NCI-H2029 treated with DMSO at 0.1 percent for 48 hours (cell line): ENCODE results near the gene COQ8B.

ENCODE experiments used
- DNase-seq: peaks from one replicate; lab custom pipeline; 2025; lab: John Stamatoyannopoulos, UW

COQ8B gene

GRCh38 chr19:40691421-40692211 lies 25.1 kb downstream of the COQ8B start:
- DNase-seq = no peak

GRCh38 chr19:40690693-40691420 lies 25.8 kb downstream of the COQ8B start:
- peak; percentile 63 for DNase-seq

GRCh38 chr19:40690050-40690692 lies 26.5 kb downstream of the COQ8B start, which contains the start of gene NUMBL:
Gene NUMBL, minus strand, starts transcription at chr19:40690651. Its CDS starts 168 bp downstream, at chr19:40690483.
- DNase-seq = no peak

- no peak for DNase-seq
Measured at GRCh38 chr19:40689339-40690049, 27.2 kb downstream of the COQ8B start.

GRCh38 chr19:40688987-40689338 lies 27.7 kb downstream of the COQ8B start:
- no peak for DNase-seq

- DNase-seq = no peak
Measured at GRCh38 chr19:40688309-40688708, 28.4 kb downstream of the COQ8B start.

GRCh38 chr19:40687525-40688016 lies 29.1 kb downstream of the COQ8B start:
- no peak for DNase-seq

- no peak for DNase-seq
Measured at GRCh38 chr19:40686882-40687524, 29.7 kb downstream of the COQ8B start.

GRCh38 chr19:40685563-40685962 lies 31.1 kb downstream of the COQ8B start:
- DNase-seq = no peak

GRCh38 chr19:40685016-40685526 lies 31.6 kb downstream of the COQ8B start:
- no peak for DNase-seq

GRCh38 chr19:40684280-40684679 lies 32.4 kb downstream of the COQ8B start:
- no peak for DNase-seq

GRCh38 chr19:40683437-40683836 lies 33.2 kb downstream of the COQ8B start:
- no peak for DNase-seq

GRCh38 chr19:40682431-40682964 lies 34.2 kb downstream of the COQ8B start:
- no peak for DNase-seq

GRCh38 chr19:40681039-40681438 lies 35.6 kb downstream of the COQ8B start:
- no peak for DNase-seq

- no peak for DNase-seq
Measured at GRCh38 chr19:40677156-40677555, 39.5 kb downstream of the COQ8B start.

GRCh38 chr19:40674291-40674690 lies 42.4 kb downstream of the COQ8B start:
- DNase-seq = peak; percentile 80

- no peak for DNase-seq
Measured at GRCh38 chr19:40673397-40673796, 43.3 kb downstream of the COQ8B start.

- no peak for DNase-seq
Measured at GRCh38 chr19:40672573-40673299, 44.0 kb downstream of the COQ8B start.

- no peak for DNase-seq
Measured at GRCh38 chr19:40672038-40672437, 44.6 kb downstream of the COQ8B start.

- no peak for DNase-seq
Measured at GRCh38 chr19:40671404-40671803, 45.3 kb downstream of the COQ8B start.
